Loucy (cell line): ENCODE measurements around the gene MAP3K15.

Experiments
- EZH2phosphoT487 ChIP-seq: fragments of 200-600 bp; IDR thresholded peaks from 2 replicates; pipeline ENCODE4 v1.6.1; 2018; ENCODE audit warnings: antibody characterized with exemption, mild to moderate bottlenecking, moderate library complexity, borderline replicate concordance
- TF ChIP-seq, protein P1 (sequence below): fragments of 200-600 bp; sonication (generic); conservative IDR thresholded peaks from 2 replicates; pipeline ENCODE4 v1.5.1; 2014; ENCODE audit warnings: mild to moderate bottlenecking, antibody characterized with exemption, low read length

DNA sequence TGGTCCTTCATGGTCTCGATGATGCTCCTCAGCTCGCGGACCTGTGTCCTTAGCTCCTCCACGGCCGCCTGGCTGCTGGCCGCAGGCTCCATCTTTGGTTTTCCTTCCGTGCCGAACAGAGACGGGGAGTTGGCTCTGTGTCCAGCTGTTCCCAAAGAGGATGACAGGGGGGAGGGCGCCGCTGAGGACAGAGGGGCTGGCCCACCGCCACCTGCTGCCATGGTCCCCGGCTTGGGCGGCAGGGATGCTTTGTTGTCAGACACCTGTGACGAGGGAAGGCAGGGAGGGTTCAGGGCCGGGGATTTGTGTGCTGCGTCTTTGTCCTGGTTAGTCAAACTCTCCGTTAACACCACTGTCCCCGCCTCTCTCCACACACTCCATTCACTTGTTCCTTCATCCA lies 26.6 kb upstream of the MAP3K15 start:
- TF ChIP-seq, protein P1, sequence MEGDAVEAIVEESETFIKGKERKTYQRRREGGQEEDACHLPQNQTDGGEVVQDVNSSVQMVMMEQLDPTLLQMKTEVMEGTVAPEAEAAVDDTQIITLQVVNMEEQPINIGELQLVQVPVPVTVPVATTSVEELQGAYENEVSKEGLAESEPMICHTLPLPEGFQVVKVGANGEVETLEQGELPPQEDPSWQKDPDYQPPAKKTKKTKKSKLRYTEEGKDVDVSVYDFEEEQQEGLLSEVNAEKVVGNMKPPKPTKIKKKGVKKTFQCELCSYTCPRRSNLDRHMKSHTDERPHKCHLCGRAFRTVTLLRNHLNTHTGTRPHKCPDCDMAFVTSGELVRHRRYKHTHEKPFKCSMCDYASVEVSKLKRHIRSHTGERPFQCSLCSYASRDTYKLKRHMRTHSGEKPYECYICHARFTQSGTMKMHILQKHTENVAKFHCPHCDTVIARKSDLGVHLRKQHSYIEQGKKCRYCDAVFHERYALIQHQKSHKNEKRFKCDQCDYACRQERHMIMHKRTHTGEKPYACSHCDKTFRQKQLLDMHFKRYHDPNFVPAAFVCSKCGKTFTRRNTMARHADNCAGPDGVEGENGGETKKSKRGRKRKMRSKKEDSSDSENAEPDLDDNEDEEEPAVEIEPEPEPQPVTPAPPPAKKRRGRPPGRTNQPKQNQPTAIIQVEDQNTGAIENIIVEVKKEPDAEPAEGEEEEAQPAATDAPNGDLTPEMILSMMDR = no peak
- TF ChIP-seq EZH2phosphoT487 = no peak
